IPS-NIHi7 (cell line): ENCODE results near the gene LTA.

Source experiments
- DNase-seq: peaks from one replicate; pipeline ENCODE4 v3.0.0; 2012; ENCODE audit warnings: mixed read lengths; ENCODE audit errors: extremely low spot score

The LTA gene

GRCh38 chr6:31541658-31542521 is 30.2 kb upstream of the LTA start, which contains the start of gene DDX39B:
Gene DDX39B, minus strand, starts transcription at chr6:31542003. Its CDS starts 1,471 bp downstream, at chr6:31540532.
- DNase-seq = peak; percentile 91

- DNase-seq = no peak
These were observed 28.4 kb upstream of the LTA start for GRCh38 chr6:31543639-31544038.

- no peak for DNase-seq
These were observed 27.4 kb upstream of the LTA start for GRCh38 chr6:31544676-31545075.

- DNase-seq = no peak
These were observed 26.8 kb upstream of the LTA start for GRCh38 chr6:31545291-31545690.

- peak; percentile 86 for DNase-seq
These were observed 25.6 kb upstream of the LTA start, which contains the start of gene ATP6V1G2 for GRCh38 chr6:31546339-31546957. Gene ATP6V1G2, minus strand, starts transcription at chr6:31546608. Its CDS starts 49 bp downstream, at chr6:31546559.

GRCh38 chr6:31546958-31547726 is 24.9 kb upstream of the LTA start, which contains the start of gene NFKBIL1:
Gene NFKBIL1, plus strand, starts transcription at chr6:31547608. Its CDS starts 87 bp downstream, at chr6:31547695.
- DNase-seq = peak; percentile 93

- DNase-seq = no peak
These were observed 24.2 kb upstream of the LTA start for GRCh38 chr6:31547727-31548543.

GRCh38 chr6:31548544-31548873 is 23.6 kb upstream of the LTA start:
- no peak for DNase-seq

GRCh38 chr6:31551371-31551770 is 20.7 kb upstream of the LTA start:
- peak; percentile 73 for DNase-seq

GRCh38 chr6:31556307-31556706 is 15.8 kb upstream of the LTA start:
- DNase-seq = no peak

GRCh38 chr6:31557443-31558317 is 14.4 kb upstream of the LTA start:
- no peak for DNase-seq

GRCh38 chr6:31558318-31558625 is 13.8 kb upstream of the LTA start:
- DNase-seq = no peak

- no peak for DNase-seq
These were observed 13.2 kb upstream of the LTA start for GRCh38 chr6:31558631-31559500.

- DNase-seq = no peak
These were observed 12.5 kb upstream of the LTA start for GRCh38 chr6:31559606-31559957.

- no peak for DNase-seq
These were observed 12.0 kb upstream of the LTA start for GRCh38 chr6:31559958-31560696.

- no peak for DNase-seq
These were observed 11.4 kb upstream of the LTA start for GRCh38 chr6:31560697-31561058.

- DNase-seq = no peak
These were observed 4.3 kb upstream of the LTA start for GRCh38 chr6:31567531-31568370.

- no peak for DNase-seq
These were observed 3.5 kb upstream of the LTA start for GRCh38 chr6:31568537-31568961.
